Measurements from ENCODE around the gene SCO2. TPM values are rescaled to one million over a fixed set of nuclear protein-coding genes. Genes with fewer than 3 reads are reported as not detected.
"Not testable (repeated sequence)": the region's sequence is repeated elsewhere in the genome, so short reads cannot be mapped to it uniquely, and the experiment has no call there.

Gene SCO2
- total RNA-seq, 2 donors from 2014 or later = 4.5 to 11.3 TPM

DNA sequence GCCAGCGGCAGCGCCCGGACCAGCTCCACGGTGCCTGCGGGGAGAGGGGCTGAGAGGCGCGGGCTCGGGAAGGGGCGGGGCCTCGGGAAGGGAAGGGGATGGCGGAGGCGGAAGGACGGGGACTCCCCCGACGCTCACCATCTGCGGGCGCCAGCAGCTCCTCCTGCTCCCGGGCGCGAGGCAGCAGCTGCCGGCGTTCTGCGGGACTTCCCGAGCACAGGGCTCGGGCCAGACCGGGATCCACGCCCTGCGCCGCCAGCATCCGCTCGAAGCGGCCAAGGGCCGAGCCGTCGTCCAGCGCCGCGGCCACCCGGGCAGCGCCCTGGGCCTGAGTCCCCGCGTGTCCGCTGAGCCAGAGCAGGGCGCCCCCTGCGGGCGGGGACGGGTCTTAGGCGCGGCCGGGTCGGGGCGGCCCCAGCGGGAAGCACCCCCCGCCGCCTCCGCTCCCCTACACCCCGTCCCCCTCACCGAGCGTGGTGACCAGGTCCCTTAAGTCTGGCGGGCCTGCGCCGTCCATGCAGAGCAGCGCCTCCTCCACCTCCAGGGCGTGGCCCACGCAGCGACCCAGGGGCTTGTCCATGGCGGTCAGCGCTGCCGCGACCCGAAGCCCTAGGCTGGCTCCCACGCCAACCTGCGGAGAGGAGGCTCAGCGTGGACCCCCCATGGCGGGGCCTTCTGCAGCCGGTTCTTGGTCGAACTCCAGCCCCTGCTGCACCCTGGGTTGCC lies 873 bp upstream of the SCO2 start:
- ATAC-seq (peak; percentile 59), DNase-seq (peak; percentile 74 to 85 (median 83))
- peak overlapping the region; percentile 83 for H3K27ac Mint-ChIP-seq
- peaks cover 26% of the 10 kb centered on the region for H3K4me1 Mint-ChIP-seq
- H3K4me3 Mint-ChIP-seq = peak overlapping the region; percentile 92
- no peaks in the 10 kb centered on the region for H3K9me3 ChIP-seq (ENCODE audit: control insufficient read depth, low read length, poor library complexity, severe bottlenecking)
- H3K27me3 Mint-ChIP-seq = no peaks in the 10 kb centered on the region
- H3K36me3 Mint-ChIP-seq (ENCODE audit: low read depth) = peaks cover 2% of the 10 kb centered on the region

DNA sequence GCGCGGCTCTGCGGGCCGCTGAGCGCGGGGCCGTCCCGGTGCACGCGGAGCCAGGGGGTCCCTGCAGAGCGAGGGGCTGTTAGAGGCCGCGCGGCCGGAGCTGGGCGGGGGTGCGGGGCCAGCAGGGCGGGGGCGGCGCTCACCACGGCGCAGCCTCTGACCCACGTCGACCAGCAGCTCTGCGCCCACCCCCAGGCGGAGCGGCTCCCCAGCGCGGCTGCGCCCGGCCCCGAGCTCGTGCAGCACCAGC lies 385 bp upstream of the SCO2 start:
- peak overlapping the region; percentile 93 for H3K27ac Mint-ChIP-seq
- no peak for DNase-seq

DNA sequence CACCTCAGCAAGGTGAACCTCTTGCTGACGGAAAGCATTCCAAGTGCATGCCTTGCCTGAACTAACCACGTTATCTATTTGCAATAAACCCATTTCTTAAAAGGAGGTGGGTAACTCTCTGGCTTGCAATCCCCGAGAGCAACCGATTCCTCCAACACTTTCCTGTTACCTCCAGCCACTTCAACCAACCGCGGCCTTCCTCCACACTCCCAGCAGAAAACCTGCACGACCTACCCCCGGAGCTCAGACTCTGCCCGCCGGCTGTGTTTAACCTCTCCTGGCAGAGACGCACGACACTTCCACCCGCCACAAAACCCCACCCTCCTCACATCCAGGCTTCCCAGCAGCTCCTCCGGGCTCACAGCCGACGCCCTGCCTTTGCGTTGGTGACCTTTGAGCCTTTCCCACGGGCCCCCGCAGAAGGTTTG lies 708 bp downstream of the SCO2 start:
- no peaks in the 10 kb centered on the region for H3K36me3 Mint-ChIP-seq (ENCODE audit: low read depth)
- H3K4me3 Mint-ChIP-seq = peak overlapping the region; percentile 92
- no peak for DNase-seq
- no peak for ATAC-seq
- peaks cover 26% of the 10 kb centered on the region for H3K4me1 Mint-ChIP-seq
- H3K27me3 Mint-ChIP-seq = no peaks in the 10 kb centered on the region
- H3K27ac Mint-ChIP-seq = peak overlapping the region; percentile 93
- no peaks in the 10 kb centered on the region for H3K9me3 ChIP-seq (ENCODE audit: control insufficient read depth, low read length, poor library complexity, severe bottlenecking)

More for the DNA sequence above, 385 bp upstream of the SCO2 start:
- peak overlapping the region; percentile 92 for H3K4me3 Mint-ChIP-seq
- peaks cover 26% of the 10 kb centered on the region for H3K4me1 Mint-ChIP-seq
- no peaks in the 10 kb centered on the region for H3K36me3 Mint-ChIP-seq (ENCODE audit: low read depth)
- H3K9me3 ChIP-seq (ENCODE audit: control insufficient read depth, low read length, poor library complexity, severe bottlenecking) = no peaks in the 10 kb centered on the region
- H3K27me3 Mint-ChIP-seq = no peaks in the 10 kb centered on the region
- no peak for ATAC-seq

DNA sequence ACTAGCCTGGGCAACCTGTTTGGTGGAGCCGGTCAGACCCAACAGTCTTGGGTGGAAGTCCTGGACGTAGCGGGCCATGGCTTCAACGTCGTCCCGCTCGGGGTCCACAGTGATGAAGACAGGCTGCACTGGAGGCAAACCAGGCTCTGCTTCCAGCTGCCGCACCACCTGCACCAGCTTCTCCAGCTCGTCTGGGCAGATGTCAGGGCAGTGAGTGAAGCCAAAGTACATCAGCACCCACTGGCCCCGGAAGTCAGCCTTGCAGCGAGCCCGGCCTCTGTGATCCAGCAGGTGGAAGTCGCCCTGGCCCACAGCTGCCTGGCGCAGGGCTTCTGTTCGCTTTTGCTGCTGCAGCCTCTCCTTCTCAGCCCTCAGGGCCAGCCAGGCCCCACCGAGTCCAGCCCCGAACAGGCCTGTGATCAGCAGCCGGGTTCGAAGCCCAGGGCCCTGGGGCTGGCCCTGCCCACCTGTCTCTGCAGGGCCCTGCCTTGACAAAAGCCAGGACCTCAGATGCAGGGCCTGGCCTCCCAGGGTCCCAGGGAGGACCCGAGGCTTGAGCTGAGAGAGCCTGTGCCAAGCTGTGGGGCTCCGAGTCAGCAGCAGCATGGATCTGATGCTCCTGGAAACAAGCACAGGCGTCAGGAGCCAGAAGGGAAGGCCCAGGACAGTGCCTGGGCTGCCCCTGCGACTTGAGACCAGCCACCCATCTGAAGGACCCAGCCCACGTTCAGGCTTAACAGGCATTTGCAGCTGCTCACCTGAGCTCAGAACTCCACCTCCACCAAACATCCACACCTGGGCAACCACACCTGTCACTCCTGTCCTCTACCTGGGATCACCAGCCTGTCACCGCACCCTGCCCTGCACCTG lies 1.4 kb downstream of the SCO2 start:
- no peaks in the 10 kb centered on the region for H3K36me3 Mint-ChIP-seq (ENCODE audit: low read depth)
- peak overlapping the region; percentile 93 for H3K27ac Mint-ChIP-seq
- ATAC-seq = no peak
- H3K4me3 Mint-ChIP-seq = peak overlapping the region; percentile 92
- DNase-seq = no peak
- H3K27me3 Mint-ChIP-seq = no peaks in the 10 kb centered on the region
- H3K4me1 Mint-ChIP-seq = peaks cover 26% of the 10 kb centered on the region
- H3K9me3 ChIP-seq (ENCODE audit: control insufficient read depth, low read length, poor library complexity, severe bottlenecking) = no peaks in the 10 kb centered on the region

DNA sequence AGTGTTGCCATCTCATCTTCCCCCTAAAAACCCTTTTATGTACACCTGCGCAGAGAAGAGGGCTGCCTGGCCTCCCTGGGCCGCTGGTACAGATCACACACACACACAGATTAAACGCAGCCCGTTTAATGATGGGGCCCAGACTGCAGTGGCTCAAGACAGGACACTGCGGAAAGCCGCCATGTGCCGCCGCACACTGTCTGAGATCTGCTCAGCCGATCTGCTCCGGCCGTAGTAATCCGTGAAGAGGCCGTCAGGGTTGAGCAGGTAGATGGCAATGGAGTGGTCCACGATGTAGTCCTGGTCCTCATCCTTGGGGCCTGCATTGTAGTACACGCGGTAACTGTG lies 2.0 kb downstream of the SCO2 start:
- DNase-seq = no peak
- Mint-ChIP-seq H3K27me3 (no peaks in the 10 kb centered on the region), H3K36me3 (ENCODE audit: low read depth) (no peaks in the 10 kb centered on the region), H3K4me3 (peak overlapping the region; percentile 21), H3K27ac (no peak overlapping the region), H3K4me1 (peaks cover 23% of the 10 kb centered on the region)
- ATAC-seq = no peak
- no peaks in the 10 kb centered on the region for H3K9me3 ChIP-seq (ENCODE audit: control insufficient read depth, low read length, poor library complexity, severe bottlenecking)

DNA sequence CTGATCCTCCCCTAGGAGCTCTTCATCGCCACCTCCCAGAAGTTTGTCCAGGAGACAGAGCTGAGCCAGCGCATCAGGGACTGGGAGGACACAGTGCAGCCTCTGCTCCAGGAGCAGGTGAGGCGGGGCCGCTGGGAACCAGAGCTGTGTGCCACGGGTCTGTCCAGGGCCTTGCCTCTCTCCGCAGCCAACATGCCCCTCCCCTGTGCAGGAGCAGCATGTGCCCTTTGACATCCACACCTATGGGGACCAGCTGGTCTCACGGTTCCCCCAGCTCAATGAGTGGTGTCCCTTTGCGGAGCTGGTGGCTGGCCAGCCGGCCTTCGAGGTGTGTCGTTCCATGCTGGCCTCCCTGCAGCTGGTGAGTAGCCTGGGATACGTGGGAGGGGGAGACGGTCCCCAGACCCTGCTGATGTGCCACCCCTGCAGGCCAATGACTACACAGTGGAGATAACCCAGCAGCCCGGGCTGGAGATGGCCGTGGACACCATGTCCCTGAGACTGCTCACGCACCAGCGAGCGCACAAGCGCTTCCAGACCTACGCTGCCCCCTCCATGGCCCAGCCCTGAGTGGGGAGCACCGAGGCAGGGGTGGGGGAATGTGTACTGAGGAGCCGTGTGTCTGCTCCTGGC lies 2.5 kb downstream of the SCO2 start:
- no peak overlapping the region for H3K4me3 Mint-ChIP-seq
- H3K27ac Mint-ChIP-seq = no peak overlapping the region
- no peaks in the 10 kb centered on the region for H3K27me3 Mint-ChIP-seq
- H3K36me3 Mint-ChIP-seq (ENCODE audit: low read depth) = no peaks in the 10 kb centered on the region
- ATAC-seq = no peak
- DNase-seq = no peak
- peaks cover 20% of the 10 kb centered on the region for H3K4me1 Mint-ChIP-seq
- no peaks in the 10 kb centered on the region for H3K9me3 ChIP-seq (ENCODE audit: control insufficient read depth, low read length, poor library complexity, severe bottlenecking)

DNA sequence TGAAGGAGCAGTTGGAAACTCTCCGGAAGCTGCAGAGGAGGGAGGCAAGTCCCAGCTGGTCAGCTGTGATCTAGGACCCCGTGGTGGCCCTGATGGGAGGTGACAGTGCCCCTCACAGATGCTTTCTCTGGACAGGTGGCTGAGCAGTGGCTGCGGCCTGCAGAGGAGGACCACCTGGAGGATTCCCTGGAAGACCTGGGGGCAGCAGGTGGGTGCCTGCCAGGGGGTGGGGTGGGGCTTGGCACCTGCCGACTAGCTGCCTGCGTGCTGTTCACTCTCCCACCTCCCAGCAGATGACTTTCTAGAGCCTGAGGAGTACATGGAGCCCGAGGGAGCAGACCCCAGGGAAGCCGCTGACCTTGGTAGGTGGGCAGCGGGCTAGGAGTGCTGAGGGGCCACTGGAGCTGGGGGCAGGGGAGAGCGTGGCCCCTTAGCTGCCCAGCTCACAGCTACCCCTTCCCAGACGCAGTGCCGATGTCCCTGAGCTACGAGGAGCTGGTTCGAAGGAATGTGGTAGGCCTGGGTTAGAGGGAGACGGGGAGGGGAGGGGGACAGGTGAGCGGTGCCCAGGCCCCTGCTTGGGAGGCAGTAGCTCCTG lies 3.1 kb downstream of the SCO2 start:
- Mint-ChIP-seq H3K4me3 (peak overlapping the region; percentile 45), H3K36me3 (ENCODE audit: low read depth) (no peaks in the 10 kb centered on the region), H3K27me3 (no peaks in the 10 kb centered on the region), H3K4me1 (peaks cover 18% of the 10 kb centered on the region), H3K27ac (no peak overlapping the region)
- no peak for ATAC-seq
- no peaks in the 10 kb centered on the region for H3K9me3 ChIP-seq (ENCODE audit: control insufficient read depth, low read length, poor library complexity, severe bottlenecking)
- DNase-seq = no peak

DNA sequence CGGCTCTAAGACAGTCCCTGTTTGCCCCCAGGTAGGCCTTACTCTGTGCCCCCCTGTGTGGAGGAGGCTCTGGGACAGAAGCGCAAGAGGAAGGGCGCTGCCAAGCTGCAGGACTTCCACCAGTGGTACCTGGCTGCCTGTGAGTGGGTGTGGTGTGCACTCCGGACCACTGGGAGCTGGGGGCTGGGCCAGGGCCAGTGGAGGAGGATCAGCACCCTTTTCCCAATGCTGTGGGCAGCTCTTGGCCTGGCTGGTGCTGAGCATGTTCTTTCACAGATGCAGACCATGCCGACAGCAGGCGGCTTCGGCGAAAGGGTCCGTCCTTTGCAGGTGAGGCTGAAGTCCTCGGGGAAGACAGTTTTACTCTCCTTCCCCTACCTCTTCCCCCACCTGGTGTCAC lies 3.7 kb downstream of the SCO2 start:
- Mint-ChIP-seq H3K27me3 (no peaks in the 10 kb centered on the region), H3K36me3 (ENCODE audit: low read depth) (no peaks in the 10 kb centered on the region), H3K4me3 (no peak overlapping the region), H3K4me1 (peaks cover 12% of the 10 kb centered on the region), H3K27ac (no peak overlapping the region)
- H3K9me3 ChIP-seq (ENCODE audit: control insufficient read depth, low read length, poor library complexity, severe bottlenecking) = no peaks in the 10 kb centered on the region
- ATAC-seq = no peak
- no peak for DNase-seq

DNA sequence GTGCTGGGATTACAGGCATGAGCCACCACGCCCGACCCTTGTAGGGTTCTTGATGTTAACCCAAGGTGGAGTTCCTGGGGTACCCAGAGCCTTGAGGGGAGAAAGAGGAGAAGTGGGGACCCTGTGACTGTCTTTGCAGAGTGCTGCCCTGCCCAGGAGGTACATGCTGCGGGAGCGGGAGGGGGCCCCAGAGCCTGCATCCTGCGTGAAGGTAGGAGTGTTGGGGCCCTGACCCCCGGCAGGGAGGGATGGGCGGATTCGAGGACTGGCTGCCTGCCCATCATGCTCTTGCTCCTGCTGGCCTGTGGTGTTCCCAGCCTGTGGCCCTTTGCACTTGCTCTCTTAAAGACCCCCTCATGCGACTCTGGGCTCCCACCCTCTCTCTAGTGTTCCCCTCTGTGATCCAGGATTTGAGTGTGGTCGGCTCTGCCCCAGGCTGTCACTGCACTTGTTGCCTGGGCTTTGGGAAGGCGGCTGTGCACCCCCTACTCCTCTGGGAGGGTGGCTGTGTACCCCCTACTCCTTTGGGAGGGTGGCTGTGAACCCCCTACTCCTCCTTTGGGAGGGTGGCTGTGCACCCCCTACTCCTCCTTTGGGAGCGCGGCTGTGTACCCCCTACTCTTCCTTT lies 4.5 kb downstream of the SCO2 start:
- H3K36me3 Mint-ChIP-seq (ENCODE audit: low read depth) = no peaks in the 10 kb centered on the region
- H3K27ac Mint-ChIP-seq = no peak overlapping the region
- no peaks in the 10 kb centered on the region for H3K27me3 Mint-ChIP-seq
- H3K9me3 ChIP-seq (ENCODE audit: control insufficient read depth, low read length, poor library complexity, severe bottlenecking) = no peaks in the 10 kb centered on the region
- no peak for ATAC-seq
- H3K4me3 Mint-ChIP-seq = no peak overlapping the region
- peaks cover 12% of the 10 kb centered on the region for H3K4me1 Mint-ChIP-seq
- no peak for DNase-seq

DNA sequence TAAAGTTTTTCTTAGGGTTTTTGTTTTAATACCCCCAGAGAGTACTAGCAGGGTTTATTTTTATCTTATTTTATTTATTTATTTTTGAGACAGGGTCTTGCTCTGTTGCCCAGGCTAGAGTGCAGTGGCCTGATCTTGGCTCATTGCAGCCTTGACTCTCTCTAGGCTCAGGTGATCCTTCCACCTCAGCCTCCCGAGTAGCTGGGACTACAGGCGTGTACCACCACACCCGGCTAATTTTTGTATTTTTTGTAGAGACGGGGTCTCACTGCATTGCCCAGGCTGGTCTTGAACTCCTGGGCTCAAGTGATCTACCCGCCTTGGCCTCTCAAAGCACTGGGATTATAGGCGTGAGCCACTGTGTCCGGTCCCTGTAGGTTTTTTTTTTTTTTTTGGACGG lies 5.2 kb downstream of the SCO2 start:
- H3K27ac Mint-ChIP-seq; ATAC-seq; DNase-seq; H3K4me3 Mint-ChIP-seq; H3K9me3 ChIP-seq (ENCODE audit: control insufficient read depth, low read length, poor library complexity, severe bottlenecking); H3K36me3 Mint-ChIP-seq (ENCODE audit: low read depth); H3K27me3 Mint-ChIP-seq: not testable (repeated sequence)
- peaks cover 13% of the 10 kb centered on the region for H3K4me1 Mint-ChIP-seq

DNA sequence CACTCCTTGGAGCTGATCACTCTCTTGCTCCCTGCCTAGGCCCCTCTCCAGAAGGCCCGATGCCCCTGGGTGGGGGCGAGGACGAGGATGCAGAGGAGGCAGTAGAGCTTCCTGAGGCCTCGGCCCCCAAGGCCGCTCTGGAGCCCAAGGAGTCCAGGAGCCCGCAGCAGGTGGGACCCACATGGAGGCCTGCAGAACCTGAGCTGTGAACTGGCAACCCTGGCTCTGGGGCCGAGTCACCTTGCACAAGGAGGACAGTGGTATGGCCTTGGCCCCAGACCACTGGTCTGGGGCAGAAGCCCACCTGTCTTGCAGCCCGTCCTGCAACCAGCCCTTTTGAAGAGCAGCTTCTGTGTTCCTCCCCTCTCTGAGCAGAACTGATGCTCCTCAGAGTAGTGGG lies 6.2 kb downstream of the SCO2 start:
- peaks cover 2% of the 10 kb centered on the region for H3K36me3 Mint-ChIP-seq (ENCODE audit: low read depth)
- no peak for ATAC-seq

DNA sequence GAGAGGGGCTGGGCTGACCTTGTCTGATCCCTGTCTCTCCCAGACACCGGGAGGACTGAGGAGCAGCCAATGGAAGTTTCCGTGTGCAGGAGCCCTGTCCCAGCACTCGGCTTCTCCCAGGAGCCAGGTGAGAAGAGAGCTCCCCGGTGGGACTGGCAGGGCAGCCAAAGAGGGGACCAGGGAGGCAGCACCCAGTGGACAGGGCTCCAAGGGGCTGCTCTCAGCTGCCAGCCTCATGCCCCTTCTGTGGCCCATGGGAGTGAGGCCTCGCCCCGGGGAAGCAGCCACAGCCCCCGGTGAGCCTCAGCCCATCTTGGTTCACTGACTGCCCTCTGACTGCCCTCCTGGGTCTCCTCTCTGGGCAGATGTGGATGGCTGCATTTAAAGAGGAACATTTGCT lies 6.8 kb downstream of the SCO2 start:
- ATAC-seq = no peak
- Mint-ChIP-seq H3K4me3 (no peak overlapping the region), H3K27ac (no peak overlapping the region), H3K36me3 (ENCODE audit: low read depth) (peaks cover 2% of the 10 kb centered on the region), H3K27me3 (no peaks in the 10 kb centered on the region), H3K4me1 (peaks cover 13% of the 10 kb centered on the region)
- H3K9me3 ChIP-seq (ENCODE audit: control insufficient read depth, low read length, poor library complexity, severe bottlenecking) = no peaks in the 10 kb centered on the region
- no peak for DNase-seq

More for the DNA sequence above, 6.2 kb downstream of the SCO2 start:
- H3K4me1 Mint-ChIP-seq = peaks cover 12% of the 10 kb centered on the region
- no peak overlapping the region for H3K4me3 Mint-ChIP-seq
- H3K9me3 ChIP-seq (ENCODE audit: control insufficient read depth, low read length, poor library complexity, severe bottlenecking) = no peaks in the 10 kb centered on the region
- no peak for DNase-seq
- no peak overlapping the region for H3K27ac Mint-ChIP-seq
- no peaks in the 10 kb centered on the region for H3K27me3 Mint-ChIP-seq
